H1 (cell line): ENCODE measurements around the gene ZIC3. TPM values are rescaled to one million over a fixed set of nuclear protein-coding genes. Genes with fewer than 3 reads are reported as not detected.

Source experiments
- CTCF ChIA-PET: fragments of 300-600 bp; sonication (Branson Sonifier 250); formaldehyde crosslinking; loops from one replicate; lab custom pipeline; 2021; ENCODE audit not compliant: partially characterized antibody; lab: Charles Lee
- POLR2A ChIA-PET: fragments of 300-600 bp; sonication (Branson Sonifier 250); formaldehyde crosslinking; loops from one replicate; lab custom pipeline; 2021; ENCODE audit warnings: inconsistent platforms; ENCODE audit not compliant: partially characterized antibody; lab: Charles Lee
- DNase-seq, 2 experiments: peaks; one replicate each; pipeline versions ENCODE4 v3.0.0 to v3.0.0-alpha.2; 2010 to 2022; ENCODE audit warnings: low spot score in 2 of 2, low read depth in 1 of 2, mixed read lengths in 1 of 2
- FAIRE-seq: peaks from 2 replicates; lab custom pipeline; 2011; peaks lifted over from hg19 to GRCh38; lab: Jason Lieb, UNC
- H2AFZ ChIP-seq: 2 replicates; pipeline ENCODE4 v1.8.1; 2012; ENCODE audit warnings: low read length, inconsistent platforms
- H2AK5ac ChIP-seq: 2 replicates; pipeline ENCODE4 v1.6.1; 2013; ENCODE audit warnings: low read depth, low read length
- H2BK120ac ChIP-seq: replicated peaks from 2 replicates; pipeline ENCODE3; 2013; ENCODE audit warnings: low read depth, low read length, inconsistent platforms
- H2BK12ac ChIP-seq: 2 replicates; pipeline ENCODE4 v1.6.1; 2013; ENCODE audit warnings: low read depth, low read length
- H2BK15ac ChIP-seq: 2 replicates; pipeline ENCODE4 v1.6.1; 2013; ENCODE audit warnings: low read length
- H2BK20ac ChIP-seq: 2 replicates; pipeline ENCODE4 v1.6.1; 2013; ENCODE audit warnings: low read length
- H2BK5ac ChIP-seq: 2 replicates; pipeline ENCODE4 v1.6.1; 2013; ENCODE audit warnings: low read depth, low read length
- H3K14ac ChIP-seq: 2 replicates; pipeline ENCODE4 v1.6.1; 2013; ENCODE audit warnings: inconsistent platforms; ENCODE audit not compliant: insufficient read length
- H3K18ac ChIP-seq: 2 replicates; pipeline ENCODE4 v1.6.1; 2013; ENCODE audit warnings: low read length; ENCODE audit errors: extremely low read depth
- H3K23ac ChIP-seq: 2 replicates; pipeline ENCODE4 v1.6.1; 2013; ENCODE audit warnings: inconsistent platforms; ENCODE audit not compliant: insufficient read length
- H3K23me2 ChIP-seq: 2 replicates; pipeline ENCODE4 v1.6.1; 2013; ENCODE audit warnings: low read depth, low read length
- H3K27ac ChIP-seq: 2 replicates; pipeline ENCODE4 v1.6.1; 2011; ENCODE audit warnings: low read depth, low read length, inconsistent platforms
- H3K27me3 ChIP-seq, 4 experiments: replicated peaks in 1 of 4; 1 replicate in 1 of 4; 2 replicates in 3 of 4; pipeline versions ENCODE4 v1.6.1 to v1.8.1; 2011 to 2013; ENCODE audit warnings: low read length in 3 of 4, mild to moderate bottlenecking in 3 of 4, inconsistent platforms in 2 of 4, mixed read lengths in 2 of 4, moderate library complexity in 1 of 4; ENCODE audit not compliant: control insufficient read depth in 3 of 4, insufficient read depth in 3 of 4; ENCODE audit errors: extremely low read depth in 1 of 4
- H3K36me3 ChIP-seq, 4 experiments: 2 replicates each; pipeline versions ENCODE4 v1.6.1 to v1.8.1; 2011 to 2013; ENCODE audit warnings: mild to moderate bottlenecking in 4 of 4, low read length in 3 of 4, moderate library complexity in 2 of 4, control low read depth in 1 of 4, inconsistent platforms in 1 of 4; ENCODE audit not compliant: insufficient read depth in 4 of 4, control insufficient read depth in 2 of 4
- H3K4ac ChIP-seq: replicated peaks from 2 replicates; pipeline ENCODE3; 2013; ENCODE audit warnings: low read length, low read depth, mixed read lengths, inconsistent platforms; ENCODE audit not compliant: insufficient read length
- H3K4me1 ChIP-seq, 4 experiments: replicated peaks in 1 of 4; 1 replicate in 1 of 4; 2 replicates in 3 of 4; pipeline versions ENCODE4 v1.6.1 to v1.8.1; 2011 to 2013; ENCODE audit warnings: low read length in 3 of 4, inconsistent platforms in 2 of 4, mixed read lengths in 1 of 4; ENCODE audit not compliant: insufficient read depth in 4 of 4, control insufficient read depth in 3 of 4
- H3K4me2 ChIP-seq, 2 experiments: 2 replicates each; pipeline versions ENCODE4 v1.6.1 to v1.8.1; 2011 to 2013; ENCODE audit warnings: low read depth in 2 of 2, low read length in 2 of 2, control low read depth in 1 of 2, inconsistent platforms in 1 of 2, mild to moderate bottlenecking in 1 of 2; ENCODE audit not compliant: insufficient read depth in 1 of 2
- H3K4me3 ChIP-seq, 4 experiments: fragments of 200-600, 300-600 bp in 1 of 4; sonication (generic), shearing (Covaris generic), sonication (Bioruptor Twin) in 1 of 4; 2 replicates each; pipeline versions ENCODE4 v1.5.1 to v1.8.1; 2011 to 2016; ENCODE audit warnings: low read length in 4 of 4, low read depth in 3 of 4, control low read depth in 2 of 4, inconsistent platforms in 2 of 4, mild to moderate bottlenecking in 2 of 4, mixed read lengths in 1 of 4, moderate library complexity in 1 of 4; ENCODE audit not compliant: insufficient read depth in 2 of 4; ENCODE audit errors: extremely low read depth in 1 of 4
- H3K56ac ChIP-seq: replicated peaks from 2 replicates; pipeline ENCODE3; 2013; ENCODE audit warnings: low read depth, mild to moderate bottlenecking, mixed read lengths, low read length, inconsistent platforms; ENCODE audit not compliant: insufficient read length
- H3K79me1 ChIP-seq: 2 replicates; pipeline ENCODE4 v1.6.1; 2013; ENCODE audit warnings: low read depth, low read length, control low read depth
- H3K79me2 ChIP-seq, 2 experiments: 2 replicates each; pipeline versions ENCODE4 v1.6.1 to v1.8.1; 2012 to 2013; ENCODE audit warnings: low read length in 2 of 2, mild to moderate bottlenecking in 2 of 2, inconsistent platforms in 1 of 2; ENCODE audit not compliant: insufficient read depth in 2 of 2, control insufficient read depth in 1 of 2
- H3K9ac ChIP-seq, 4 experiments: replicated peaks in 1 of 4; 1 replicate in 1 of 4; 2 replicates in 3 of 4; pipeline versions ENCODE4 v1.6.1 to v1.8.1; 2011 to 2013; ENCODE audit warnings: low read depth in 3 of 4, low read length in 3 of 4, control low read depth in 2 of 4, mild to moderate bottlenecking in 2 of 4, moderate library complexity in 2 of 4, inconsistent platforms in 1 of 4; ENCODE audit errors: extremely low read depth in 1 of 4
- H3K9me3 ChIP-seq, 2 experiments: 2 replicates each; pipeline versions ENCODE4 v1.6.1 to v1.8.1; 2012 to 2013; ENCODE audit warnings: mild to moderate bottlenecking in 2 of 2, moderate library complexity in 2 of 2, control low read depth in 1 of 2, inconsistent platforms in 1 of 2, low read depth in 1 of 2, low read length in 1 of 2, mixed read lengths in 1 of 2; ENCODE audit not compliant: insufficient read depth in 2 of 2
- H4K20me1 ChIP-seq, 2 experiments: replicated peaks in 1 of 2; 2 replicates each; pipeline versions ENCODE3 to v1.8.1; 2011 to 2013; ENCODE audit warnings: inconsistent platforms in 2 of 2, low read length in 2 of 2, mild to moderate bottlenecking in 1 of 2; ENCODE audit not compliant: insufficient read depth in 2 of 2, control insufficient read depth in 1 of 2
- H4K5ac ChIP-seq: 2 replicates; pipeline ENCODE4 v1.6.1; 2013; ENCODE audit warnings: low read length, low read depth, mixed read lengths, inconsistent platforms; ENCODE audit not compliant: insufficient read length
- H4K8ac ChIP-seq: 2 replicates; pipeline ENCODE4 v1.8.0; 2013; ENCODE audit warnings: mild to moderate bottlenecking, moderate library complexity, low read length, inconsistent platforms; ENCODE audit not compliant: insufficient read depth; ENCODE audit errors: extremely low read depth
- H4K91ac ChIP-seq: replicated peaks from 2 replicates; pipeline ENCODE3; 2013; ENCODE audit warnings: low read length, mixed read lengths, inconsistent platforms; ENCODE audit not compliant: insufficient read length
- CBX8 ChIP-seq: fragments of 300-800, 300-1000 bp; sonication (generic); IDR thresholded peaks from 2 replicates; pipeline ENCODE4 v1.7.1; 2016; ENCODE audit warnings: low read depth, low read length, borderline replicate concordance
- E2F6 ChIP-seq: IDR thresholded peaks from 2 replicates; pipeline ENCODE4 v1.6.1; 2012; ENCODE audit warnings: inconsistent platforms
- EGR1 ChIP-seq: IDR thresholded peaks from 2 replicates; pipeline ENCODE4 v1.6.1; 2011; ENCODE audit warnings: low read depth, low read length, borderline replicate concordance
- GABPA ChIP-seq: IDR thresholded peaks from 2 replicates; pipeline ENCODE4 v1.6.1; 2011; ENCODE audit warnings: mild to moderate bottlenecking, low read length, moderate library complexity, borderline replicate concordance; ENCODE audit not compliant: insufficient read depth
- KDM1A ChIP-seq: fragments of 200-600, 300-600 bp; sonication (generic); IDR thresholded peaks from 2 replicates; pipeline ENCODE4 v1.7.1; 2016; ENCODE audit warnings: mild to moderate bottlenecking, low read length, borderline replicate concordance
- NANOG ChIP-seq: IDR thresholded peaks from 2 replicates; pipeline ENCODE4 v1.6.1; 2011; ENCODE audit warnings: low read length, low read depth, mild to moderate bottlenecking, inconsistent platforms; ENCODE audit not compliant: insufficient read depth, poor library complexity, severe bottlenecking
- POU5F1 ChIP-seq: IDR thresholded peaks from 2 replicates; pipeline ENCODE4 v1.6.1; 2011; ENCODE audit warnings: low read depth, mild to moderate bottlenecking, low read length, moderate library complexity
- SP4 ChIP-seq: IDR thresholded peaks from 2 replicates; pipeline ENCODE4 v1.6.1; 2012; ENCODE audit warnings: low read length, inconsistent platforms
- SRF ChIP-seq: IDR thresholded peaks from 2 replicates; pipeline ENCODE4 v1.6.1; 2011; ENCODE audit warnings: mild to moderate bottlenecking, low read depth, low read length, moderate library complexity
- TAF1 ChIP-seq: IDR thresholded peaks from 2 replicates; pipeline ENCODE4 v1.6.1; 2011; ENCODE audit warnings: mild to moderate bottlenecking, low read depth, low read length
- TCF12 ChIP-seq: IDR thresholded peaks from 2 replicates; pipeline ENCODE4 v1.6.1; 2011; ENCODE audit warnings: low read depth, mild to moderate bottlenecking, low read length
- YY1 ChIP-seq: IDR thresholded peaks from 2 replicates; pipeline ENCODE4 v1.6.1; 2011; ENCODE audit warnings: low read depth, mild to moderate bottlenecking, low read length
- WGBS, 2 experiments: shearing (Covaris generic) in 1 of 2; methylation state at CpG; one replicate each; pipeline versions ENCODE4 v1.1.6 to v1.1.7; 2013 to 2015; ENCODE audit warnings: low lambda C conversion rate in 2 of 2, mixed read lengths in 2 of 2, inconsistent platforms in 1 of 2, low coverage in 1 of 2, missing lambda C conversion rate in 1 of 2; ENCODE audit not compliant: insufficient replicate concordance in 2 of 2, insufficient coverage in 1 of 2, insufficient read length in 1 of 2; ENCODE audit errors: extremely low coverage in 1 of 2, missing lambda C conversion rate in 1 of 2; 5-methylcytosine and 5-hydroxymethylcytosine counted together
- polyA plus RNA-seq, 7 experiments: library from polyadenylated mRNA; depleted of rRNA in 3 of 7; stranded (reverse) in 5 of 7; unstranded in 2 of 7; fragments of >200 nt in 5 of 7; fragments of 200-250 nt in 2 of 7; gene quantifications; 1 replicate in 5 of 7; 2 replicates in 1 of 7; 4 replicates in 1 of 7; pipeline versions ENCODE4 v1.2.1 to v1.2.3, GENCODE V29; 2011 to 2013; ENCODE audit warnings: missing spikeins in 2 of 7, mixed read lengths in 2 of 7
- total RNA-seq: library from RNA; stranded (reverse); fragmentation: NEBNext Ultra II Directional; extraction: Animal tissue kit (Norgen Biotek cat#: 25700); gene quantifications from 2 replicates; pipeline ENCODE4 v1.2.1, GENCODE V29; 2021

The ZIC3 gene
- total and polyA plus RNA-seq, 2 of the 8 experiments (the other 6 are each of a cell fraction or from before 2014, with no cell fraction given): 53.7 to 73.1 TPM

DNA sequence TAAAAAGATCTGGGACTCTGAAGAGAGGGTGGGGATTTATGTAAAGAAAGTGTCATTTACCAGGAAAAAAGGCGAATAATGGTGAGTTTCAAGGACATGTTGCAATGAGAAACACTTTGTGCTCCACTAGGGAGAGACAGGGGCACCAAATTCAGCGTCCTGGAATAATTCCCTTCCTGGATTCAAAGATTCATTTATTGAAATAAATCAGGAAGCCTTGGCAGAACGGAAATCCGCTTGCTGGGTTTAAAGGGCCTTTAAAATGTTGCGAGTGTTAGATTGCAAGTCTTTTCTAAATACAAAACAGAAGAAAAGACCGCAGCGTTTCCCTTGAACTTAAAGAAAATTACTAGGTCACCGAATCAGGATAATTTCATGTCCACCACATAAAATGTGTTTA, 3.8 kb upstream of the ZIC3 start:
- 7% methylated on average over 8 of the region's 8 CpGs; no CpG with 5 or more reads in 1 of the 2 experiments for WGBS, 2 experiments
- Histone ChIP-seq H3K4me1 (peaks cover 0 to 10% (median 6%) of the 10 kb centered on the region in 4 experiments; a peak in 4 of 7 replicates), H2AFZ (no peak overlapping the region), H3K27me3 (no peaks in the 10 kb centered on the region), H3K23ac (no peak overlapping the region), H2BK20ac (no peak overlapping the region), H4K5ac (no peak overlapping the region), H3K4me3 (peak overlapping the region; percentile 56 to 96 (median 75)), H3K36me3 (peaks cover 0 to 4% (median 0%) of the 10 kb centered on the region in 4 experiments; a peak in 1 of 8 replicates), H2AK5ac (no peak overlapping the region), H4K91ac (no peak overlapping the region), H3K4me2 (peak overlapping the region; percentile 85 to 99), H3K79me1 (no peaks in the 10 kb centered on the region), H2BK15ac (no peak overlapping the region), H3K27ac (no peak overlapping the region), H3K9ac (peak overlapping the region in 2 of 4 experiments; percentile 53 to 58; a peak in 2 of 7 replicates), H4K20me1 (no peaks in the 10 kb centered on the region), H2BK5ac (no peak overlapping the region), H3K14ac (no peak overlapping the region), H3K18ac (no peak overlapping the region), H2BK12ac (no peak overlapping the region), H3K4ac (no peak overlapping the region), H3K9me3 (no peaks in the 10 kb centered on the region), H3K23me2 (peaks cover 13% of the 10 kb centered on the region), H2BK120ac (no peak overlapping the region), H3K79me2 (peaks cover 8 to 49% of the 10 kb centered on the region in 2 experiments), H3K56ac (no peak overlapping the region), H4K8ac (no peak overlapping the region)
- ChIA-PET POLR2A (interaction anchor here (1.2 to 5.3 kb wide), 3 partner anchors 12 to 13 kb away, joined by 3 to 24 read pairs (median 7); no protein-coding TSS in a partner anchor), CTCF (interaction anchor here (1.3 to 2.6 kb wide), 2 partner anchors 11 to 13 kb away, joined by 4 to 21 read pairs; no protein-coding TSS in a partner anchor)
- DNase-seq (no peak), FAIRE-seq (no peak)
- no peak for TF ChIP-seq TCF12
- no peak for TF ChIP-seq GABPA
- no peak for TF ChIP-seq EGR1
- TF ChIP-seq YY1: no peak
- TF ChIP-seq TAF1: no peak
- no peak for TF ChIP-seq KDM1A
- TF ChIP-seq CBX8: no peak
- no peak for TF ChIP-seq NANOG
- TF ChIP-seq SRF: no peak
- TF ChIP-seq POU5F1: no peak
- TF ChIP-seq SP4: no peak
- TF ChIP-seq E2F6: no peak
